HepG2 (cell line): ENCODE data around the gene KCNIP3. TPM values are rescaled to one million over a fixed set of nuclear protein-coding genes. Genes with fewer than 3 reads are reported as not detected.

Source experiments
- ATAC-seq: fragments of 200-7000 bp; cut with Tn5 transposase; 3 replicates; pipeline ENCODE4 v1.9.1; 2020; ENCODE audit warnings: mild to moderate bottlenecking, moderate library complexity
- BruUV-seq: library from RNA; stranded (reverse); fragments of 400-500 nt; replicated peaks from 2 replicates; lab custom pipeline; 2021; lab: Mats Ljungman, UMichigan
- CTCF ChIA-PET: fragments of 300-600 bp; formaldehyde crosslinking; extraction: SDS; loops from one replicate; lab custom pipeline; 2021; ENCODE audit warnings: low total read pairs, inconsistent platforms, low intra/inter-chr PET ratio; lab: Yijun Ruan, JAX
- POLR2A ChIA-PET: fragments of 350-600 bp; sonication (Branson Sonifier 250); formaldehyde crosslinking; loops from one replicate; lab custom pipeline; 2020; ENCODE audit warnings: antibody characterized with exemption, inconsistent platforms; lab: Yijun Ruan, JAX
- DNase-seq: peaks from one replicate; pipeline ENCODE4 v3.0.0-alpha.2; 2015; ENCODE audit warnings: low spot score
- FAIRE-seq: peaks from 3 replicates; lab custom pipeline; 2011; peaks lifted over from hg19 to GRCh38; lab: Jason Lieb, UNC
- H2AFZ ChIP-seq: one replicate; pipeline ENCODE4 v1.6.1; 2011; ENCODE audit warnings: low read length, inconsistent platforms
- H3K27ac ChIP-seq: fragments of 300-600 bp; 3 replicates; pipeline ENCODE4 v1.8.0; 2011; ENCODE audit warnings: mixed run types, mild to moderate bottlenecking, mixed read lengths, low read length, inconsistent platforms; ENCODE audit not compliant: insufficient read depth; ENCODE audit errors: extremely low read length
- H3K27me3 ChIP-seq, 2 experiments: fragments of 200-600 bp in 1 of 2; 2 replicates in 1 of 2; 3 replicates in 1 of 2; pipeline versions ENCODE4 v1.6.0 to v1.8.0; 2011; ENCODE audit warnings: low read length in 2 of 2, mild to moderate bottlenecking in 2 of 2, moderate library complexity in 2 of 2, inconsistent platforms in 1 of 2; ENCODE audit not compliant: insufficient read depth in 2 of 2, control insufficient read depth in 1 of 2
- H3K36me3 ChIP-seq, 2 experiments: fragments of 200-600 bp in 1 of 2; replicated peaks in 1 of 2; 2 replicates in 1 of 2; 3 replicates in 1 of 2; pipeline versions ENCODE4 v1.5.1 to v1.8.0; 2011; ENCODE audit warnings: low read length in 2 of 2, inconsistent platforms in 1 of 2; ENCODE audit not compliant: insufficient read depth in 2 of 2, control insufficient read depth in 1 of 2
- H3K4me1 ChIP-seq: 2 replicates; pipeline ENCODE4 v1.5.1; 2012; ENCODE audit warnings: low read length, inconsistent platforms; ENCODE audit not compliant: insufficient read depth
- H3K4me2 ChIP-seq: 2 replicates; pipeline ENCODE4 v1.6.0; 2011; ENCODE audit warnings: low read depth, low read length, inconsistent platforms
- H3K4me3 ChIP-seq, 3 experiments: fragments of 200-600 bp in 1 of 3; sonication (generic), shearing (Covaris generic) in 1 of 3; replicated peaks in 1 of 3; 2 replicates each; pipeline ENCODE4 v1.5.1; 2011 to 2016; ENCODE audit warnings: low read length in 3 of 3, inconsistent platforms in 2 of 3, low read depth in 2 of 3, mild to moderate bottlenecking in 2 of 3, control low read depth in 1 of 3, mixed read lengths in 1 of 3; ENCODE audit not compliant: insufficient read depth in 1 of 3
- H3K79me2 ChIP-seq: one replicate; pipeline ENCODE4 v1.6.1; 2011; ENCODE audit warnings: low read length, inconsistent platforms; ENCODE audit not compliant: insufficient read depth
- H3K9ac ChIP-seq: 2 replicates; pipeline ENCODE4 v1.6.0; 2011; ENCODE audit warnings: mild to moderate bottlenecking, low read depth, low read length, inconsistent platforms; ENCODE audit not compliant: insufficient read depth
- H3K9me3 ChIP-seq: 2 replicates; pipeline ENCODE4 v1.5.1; 2012; ENCODE audit warnings: mild to moderate bottlenecking, low read length
- H4K20me1 ChIP-seq: 2 replicates; pipeline ENCODE4 v1.6.0; 2011; ENCODE audit warnings: inconsistent platforms, mild to moderate bottlenecking, low read length, moderate library complexity; ENCODE audit not compliant: insufficient read depth
- ATF7-NPFF ChIP-seq: sonication (generic); formaldehyde crosslinking; IDR thresholded peaks from 2 replicates; pipeline ENCODE4 v1.8.1; 2023; ENCODE audit warnings: mild to moderate bottlenecking, low read depth, missing genetic modification reagents, moderate library complexity
- KLF12 ChIP-seq: sonication (generic); formaldehyde crosslinking; IDR thresholded peaks from 2 replicates; pipeline ENCODE4 v1.4.0; 2020; ENCODE audit warnings: missing genetic modification reagents, borderline replicate concordance
- PRMT3 ChIP-seq: sonication (generic); formaldehyde crosslinking; IDR thresholded peaks from 2 replicates; pipeline ENCODE4 v1.8.1; 2022; ENCODE audit warnings: low read depth, mild to moderate bottlenecking, moderate library complexity, missing genetic modification reagents, borderline replicate concordance
- SCMH1 ChIP-seq: sonication (generic); formaldehyde crosslinking; IDR thresholded peaks from 2 replicates; pipeline ENCODE4 v1.9.0; 2021; ENCODE audit warnings: missing genetic modification reagents, mild to moderate bottlenecking, borderline replicate concordance
- YY1 ChIP-seq: IDR thresholded peaks from 2 replicates; pipeline ENCODE4 v1.6.1; 2011; ENCODE audit warnings: low read length, low read depth, moderate library complexity, mild to moderate bottlenecking; ENCODE audit not compliant: insufficient read depth, insufficient replicate concordance
- ZNF121 ChIP-seq: sonication (generic); formaldehyde crosslinking; IDR thresholded peaks from 2 replicates; pipeline ENCODE4 v1.5.0; 2020; ENCODE audit warnings: mild to moderate bottlenecking, missing genetic modification reagents
- ZNF589 ChIP-seq: sonication (generic); formaldehyde crosslinking; conservative IDR thresholded peaks from 2 replicates; pipeline ENCODE4 v1.8.0; 2022; ENCODE audit warnings: mild to moderate bottlenecking, moderate library complexity, missing genetic modification reagents
- ZNF598 ChIP-seq: sonication (generic); formaldehyde crosslinking; IDR thresholded peaks from 2 replicates; pipeline ENCODE4 v1.5.1; 2020; ENCODE audit warnings: mild to moderate bottlenecking, missing genetic modification reagents, borderline replicate concordance
- WGBS: methylation state at CpG from one replicate; pipeline ENCODE4 v1.1.6; 2017; ENCODE audit warnings: low lambda C conversion rate; 5-methylcytosine and 5-hydroxymethylcytosine counted together
- in situ Hi-C: cut with HindIII; loops from 2 replicates; pipeline ENCODE4 v1.10.0; 2017; ENCODE audit warnings: low pct_unique_long_range_greater_than_20kb; ENCODE audit not compliant: extremely low pct_ligation_motif_present
- intact Hi-C: fragments of 100-400 bp; cut with micrococcal nuclease; formaldehyde crosslinking; loops from one replicate; pipeline ENCODE4 v1.10.0; 2022; ENCODE audit not compliant: unreplicated experiment
- polyA plus RNA-seq, 8 experiments: library from polyadenylated mRNA; depleted of rRNA in 3 of 8; stranded (reverse) in 7 of 8; unstranded in 1 of 8; fragments of >200 nt; fragmentation: Illumina TruSeq in 4 of 8; extraction: Trizol in 4 of 8; gene quantifications; 2 replicates each; pipeline versions ENCODE4 v1.2.1 to v1.2.3, GENCODE V29; 2011 to 2016; ENCODE audit warnings: low read depth in 4 of 8, missing spikeins in 1 of 8, mixed read lengths in 1 of 8; ENCODE audit not compliant: insufficient read depth in 1 of 8
- total RNA-seq, 5 experiments: library from RNA; depleted of rRNA; stranded (reverse); fragments of >200 nt; fragmentation: Illumina TruSeq; extraction: Trizol; gene quantifications; 2 replicates each; pipeline ENCODE4 v1.2.3, GENCODE V29; 2016; ENCODE audit warnings: low read depth in 1 of 5
- TF ChIP-seq, protein P1 (sequence below): sonication (generic); formaldehyde crosslinking; IDR thresholded peaks from 2 replicates; pipeline ENCODE4; 2020; ENCODE audit warnings: missing genetic modification reagents, mild to moderate bottlenecking, borderline replicate concordance
- TF ChIP-seq, protein P2 (sequence below): IDR thresholded peaks from 2 replicates; pipeline ENCODE4 v1.6.1; 2016; ENCODE audit warnings: low read depth
- TF ChIP-seq, protein P3 (sequence below): sonication (generic); formaldehyde crosslinking; conservative IDR thresholded peaks from 2 replicates; pipeline ENCODE4 v1.4.0; 2020; ENCODE audit warnings: mild to moderate bottlenecking, missing genetic modification reagents, moderate library complexity
- TF ChIP-seq, protein P4 (sequence below): sonication (generic); formaldehyde crosslinking; IDR thresholded peaks from 2 replicates; pipeline ENCODE4 v1.9.0; 2021; ENCODE audit warnings: missing genetic modification reagents, mild to moderate bottlenecking, borderline replicate concordance

The KCNIP3 gene
- total and polyA plus RNA-seq, 2 of the 13 experiments (the other 11 are each of a cell fraction or from before 2014, with no cell fraction given) = not detected

DNA sequence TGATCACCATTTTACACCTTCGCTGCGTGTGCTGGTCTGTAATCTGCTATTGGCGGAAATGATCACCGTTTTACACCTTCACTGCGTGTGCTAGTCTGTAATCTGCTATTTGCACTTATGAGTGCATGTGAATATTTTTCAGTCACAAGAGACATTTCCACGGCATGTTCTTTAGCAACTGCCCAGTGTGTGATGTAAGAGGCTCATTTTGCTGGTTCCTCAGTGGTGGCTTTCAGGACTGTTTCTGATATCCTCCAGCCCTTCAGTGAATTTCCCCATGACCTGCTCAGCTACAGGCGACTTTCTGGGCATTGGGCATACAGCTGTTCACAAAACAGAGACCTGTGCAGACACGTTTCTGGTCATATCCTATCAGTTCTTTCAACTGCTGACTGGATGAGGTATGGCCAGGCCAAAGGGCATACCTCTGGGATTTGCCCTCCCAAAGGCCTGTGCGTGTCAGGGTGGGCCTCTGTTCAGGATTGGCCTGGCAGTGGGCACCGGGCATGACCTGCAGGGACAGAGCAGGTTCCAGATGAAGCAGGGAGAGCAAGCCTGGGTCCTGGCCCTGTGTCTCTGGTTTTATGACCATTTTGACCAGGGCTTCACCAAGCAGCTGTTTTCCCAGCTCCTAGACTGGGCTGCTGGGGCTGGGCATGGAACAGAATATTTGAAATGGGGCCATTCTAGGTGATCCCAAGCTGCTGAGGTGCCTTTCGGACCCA lies 23.4 kb upstream of the KCNIP3 start:
- peaks cover 11 to 30% of the 10 kb centered on the region in 2 experiments; a peak in 4 of 5 replicates for H3K27me3 ChIP-seq
- H3K4me1 ChIP-seq = no peaks in the 10 kb centered on the region
- in situ Hi-C loops (no loop called here), intact Hi-C loops (no loop called here)
- no peak overlapping the region for H2AFZ ChIP-seq
- ChIA-PET POLR2A (no interaction called here), CTCF (no interaction called here)
- no peak for TF ChIP-seq SCMH1 (CRISPR knock-in tag)
- no peak for TF ChIP-seq ZNF589 (CRISPR knock-in tag)
- TF ChIP-seq, protein P1, sequence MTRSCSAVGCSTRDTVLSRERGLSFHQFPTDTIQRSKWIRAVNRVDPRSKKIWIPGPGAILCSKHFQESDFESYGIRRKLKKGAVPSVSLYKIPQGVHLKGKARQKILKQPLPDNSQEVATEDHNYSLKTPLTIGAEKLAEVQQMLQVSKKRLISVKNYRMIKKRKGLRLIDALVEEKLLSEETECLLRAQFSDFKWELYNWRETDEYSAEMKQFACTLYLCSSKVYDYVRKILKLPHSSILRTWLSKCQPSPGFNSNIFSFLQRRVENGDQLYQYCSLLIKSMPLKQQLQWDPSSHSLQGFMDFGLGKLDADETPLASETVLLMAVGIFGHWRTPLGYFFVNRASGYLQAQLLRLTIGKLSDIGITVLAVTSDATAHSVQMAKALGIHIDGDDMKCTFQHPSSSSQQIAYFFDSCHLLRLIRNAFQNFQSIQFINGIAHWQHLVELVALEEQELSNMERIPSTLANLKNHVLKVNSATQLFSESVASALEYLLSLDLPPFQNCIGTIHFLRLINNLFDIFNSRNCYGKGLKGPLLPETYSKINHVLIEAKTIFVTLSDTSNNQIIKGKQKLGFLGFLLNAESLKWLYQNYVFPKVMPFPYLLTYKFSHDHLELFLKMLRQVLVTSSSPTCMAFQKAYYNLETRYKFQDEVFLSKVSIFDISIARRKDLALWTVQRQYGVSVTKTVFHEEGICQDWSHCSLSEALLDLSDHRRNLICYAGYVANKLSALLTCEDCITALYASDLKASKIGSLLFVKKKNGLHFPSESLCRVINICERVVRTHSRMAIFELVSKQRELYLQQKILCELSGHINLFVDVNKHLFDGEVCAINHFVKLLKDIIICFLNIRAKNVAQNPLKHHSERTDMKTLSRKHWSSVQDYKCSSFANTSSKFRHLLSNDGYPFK (CRISPR knock-in tag) = no peak
- TF ChIP-seq, protein P2, sequence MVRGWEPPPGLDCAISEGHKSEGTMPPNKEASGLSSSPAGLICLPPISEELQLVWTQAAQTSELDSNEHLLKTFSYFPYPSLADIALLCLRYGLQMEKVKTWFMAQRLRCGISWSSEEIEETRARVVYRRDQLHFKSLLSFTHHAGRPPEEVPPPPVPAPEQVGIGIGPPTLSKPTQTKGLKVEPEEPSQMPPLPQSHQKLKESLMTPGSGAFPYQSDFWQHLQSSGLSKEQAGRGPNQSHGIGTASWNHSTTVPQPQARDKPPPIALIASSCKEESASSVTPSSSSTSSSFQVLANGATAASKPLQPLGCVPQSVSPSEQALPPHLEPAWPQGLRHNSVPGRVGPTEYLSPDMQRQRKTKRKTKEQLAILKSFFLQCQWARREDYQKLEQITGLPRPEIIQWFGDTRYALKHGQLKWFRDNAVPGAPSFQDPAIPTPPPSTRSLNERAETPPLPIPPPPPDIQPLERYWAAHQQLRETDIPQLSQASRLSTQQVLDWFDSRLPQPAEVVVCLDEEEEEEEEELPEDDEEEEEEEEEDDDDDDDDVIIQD = no peak
- no peak for TF ChIP-seq ZNF121 (CRISPR knock-in tag)
- TF ChIP-seq, protein P3, sequence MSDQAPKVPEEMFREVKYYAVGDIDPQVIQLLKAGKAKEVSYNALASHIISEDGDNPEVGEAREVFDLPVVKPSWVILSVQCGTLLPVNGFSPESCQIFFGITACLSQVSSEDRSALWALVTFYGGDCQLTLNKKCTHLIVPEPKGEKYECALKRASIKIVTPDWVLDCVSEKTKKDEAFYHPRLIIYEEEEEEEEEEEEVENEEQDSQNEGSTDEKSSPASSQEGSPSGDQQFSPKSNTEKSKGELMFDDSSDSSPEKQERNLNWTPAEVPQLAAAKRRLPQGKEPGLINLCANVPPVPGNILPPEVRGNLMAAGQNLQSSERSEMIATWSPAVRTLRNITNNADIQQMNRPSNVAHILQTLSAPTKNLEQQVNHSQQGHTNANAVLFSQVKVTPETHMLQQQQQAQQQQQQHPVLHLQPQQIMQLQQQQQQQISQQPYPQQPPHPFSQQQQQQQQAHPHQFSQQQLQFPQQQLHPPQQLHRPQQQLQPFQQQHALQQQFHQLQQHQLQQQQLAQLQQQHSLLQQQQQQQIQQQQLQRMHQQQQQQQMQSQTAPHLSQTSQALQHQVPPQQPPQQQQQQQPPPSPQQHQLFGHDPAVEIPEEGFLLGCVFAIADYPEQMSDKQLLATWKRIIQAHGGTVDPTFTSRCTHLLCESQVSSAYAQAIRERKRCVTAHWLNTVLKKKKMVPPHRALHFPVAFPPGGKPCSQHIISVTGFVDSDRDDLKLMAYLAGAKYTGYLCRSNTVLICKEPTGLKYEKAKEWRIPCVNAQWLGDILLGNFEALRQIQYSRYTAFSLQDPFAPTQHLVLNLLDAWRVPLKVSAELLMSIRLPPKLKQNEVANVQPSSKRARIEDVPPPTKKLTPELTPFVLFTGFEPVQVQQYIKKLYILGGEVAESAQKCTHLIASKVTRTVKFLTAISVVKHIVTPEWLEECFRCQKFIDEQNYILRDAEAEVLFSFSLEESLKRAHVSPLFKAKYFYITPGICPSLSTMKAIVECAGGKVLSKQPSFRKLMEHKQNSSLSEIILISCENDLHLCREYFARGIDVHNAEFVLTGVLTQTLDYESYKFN (CRISPR knock-in tag) = no peak
- TF ChIP-seq ZNF598 (CRISPR knock-in tag) = no peak
- TF ChIP-seq YY1 = no peak
- TF ChIP-seq, protein P4, sequence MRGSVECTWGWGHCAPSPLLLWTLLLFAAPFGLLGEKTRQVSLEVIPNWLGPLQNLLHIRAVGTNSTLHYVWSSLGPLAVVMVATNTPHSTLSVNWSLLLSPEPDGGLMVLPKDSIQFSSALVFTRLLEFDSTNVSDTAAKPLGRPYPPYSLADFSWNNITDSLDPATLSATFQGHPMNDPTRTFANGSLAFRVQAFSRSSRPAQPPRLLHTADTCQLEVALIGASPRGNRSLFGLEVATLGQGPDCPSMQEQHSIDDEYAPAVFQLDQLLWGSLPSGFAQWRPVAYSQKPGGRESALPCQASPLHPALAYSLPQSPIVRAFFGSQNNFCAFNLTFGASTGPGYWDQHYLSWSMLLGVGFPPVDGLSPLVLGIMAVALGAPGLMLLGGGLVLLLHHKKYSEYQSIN = no peak
- no peak for TF ChIP-seq KLF12 (CRISPR knock-in tag)
- TF ChIP-seq ATF7-NPFF (CRISPR knock-in tag) = no peak
- no peak for TF ChIP-seq PRMT3 (CRISPR knock-in tag)
- ATAC-seq (no peak), FAIRE-seq (no peak), DNase-seq (no peak)
- H4K20me1 ChIP-seq = no peaks in the 10 kb centered on the region
- H3K9ac ChIP-seq = no peak overlapping the region
- no peaks in the 10 kb centered on the region for H3K36me3 ChIP-seq
- BruUV-seq = no TSS peak
- H3K27ac ChIP-seq = no peak overlapping the region
- H3K9me3 ChIP-seq = no peaks in the 10 kb centered on the region
- no peaks in the 10 kb centered on the region for H3K79me2 ChIP-seq
- H3K4me3 ChIP-seq = no peak overlapping the region
- 34% methylated on average over 11 of the region's 11 CpGs for WGBS
- no peak overlapping the region for H3K4me2 ChIP-seq
